SK-N-SH treated with all-trans-retinoic acid at 6 μM for 48 hours (cell line): ENCODE measurements around the gene OR13C8.

Source experiments
- PPARA ChIP-seq: fragments of 250-450 bp; sonication (Bioruptor Pico); IDR thresholded peaks from 2 replicates; pipeline ENCODE4 v1.5.0; 2020; ENCODE audit warnings: mild to moderate bottlenecking, borderline replicate concordance
- SNAI2 ChIP-seq: fragments of 250-450 bp; sonication (Bioruptor Pico); IDR thresholded peaks from 2 replicates; pipeline ENCODE4 v1.5.0; 2020; ENCODE audit warnings: mild to moderate bottlenecking, moderate library complexity
- TF ChIP-seq, protein P1 (sequence below): fragments of 250-450 bp; sonication (Bioruptor Pico); IDR thresholded peaks from 2 replicates; pipeline ENCODE4 v1.5.1; 2020; ENCODE audit warnings: low read depth, mild to moderate bottlenecking, moderate library complexity

GRCh38 chr9:104553261-104553660 lies 15.7 kb upstream of the OR13C8 start:
- no peak for TF ChIP-seq SNAI2 (CRISPR knock-in tag)
- TF ChIP-seq PPARA (CRISPR knock-in tag), result no peak
- TF ChIP-seq, protein P1, sequence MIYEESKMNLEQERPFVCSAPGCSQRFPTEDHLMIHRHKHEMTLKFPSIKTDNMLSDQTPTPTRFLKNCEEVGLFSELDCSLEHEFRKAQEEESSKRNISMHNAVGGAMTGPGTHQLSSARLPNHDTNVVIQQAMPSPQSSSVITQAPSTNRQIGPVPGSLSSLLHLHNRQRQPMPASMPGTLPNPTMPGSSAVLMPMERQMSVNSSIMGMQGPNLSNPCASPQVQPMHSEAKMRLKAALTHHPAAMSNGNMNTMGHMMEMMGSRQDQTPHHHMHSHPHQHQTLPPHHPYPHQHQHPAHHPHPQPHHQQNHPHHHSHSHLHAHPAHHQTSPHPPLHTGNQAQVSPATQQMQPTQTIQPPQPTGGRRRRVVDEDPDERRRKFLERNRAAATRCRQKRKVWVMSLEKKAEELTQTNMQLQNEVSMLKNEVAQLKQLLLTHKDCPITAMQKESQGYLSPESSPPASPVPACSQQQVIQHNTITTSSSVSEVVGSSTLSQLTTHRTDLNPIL, result no peak
